Pancreas (tissue), 10 donors: ENCODE measurements around the gene AFF4. TPM values are rescaled to one million over a fixed set of nuclear protein-coding genes. Genes with fewer than 3 reads are reported as not detected.

Experiments used
- ATAC-seq, 4 donors: fragments of 200-7000 bp; cut with Tn5 transposase; one replicate each; pipeline versions ENCODE4 v1.8.0 to v1.9.1; 2020; ENCODE audit warnings: mild to moderate bottlenecking in 4 of 4, moderate library complexity in 4 of 4
- DNase-seq, 6 donors: peaks; one replicate each; pipeline ENCODE4 v3.0.0-alpha.2; 2020
- FAIRE-seq: peaks from 2 replicates; lab custom pipeline; 2012; peaks lifted over from hg19 to GRCh38; lab: Jason Lieb, UNC
- H3K27ac ChIP-seq, 4 donors: fragments of 200-600 bp; sonication (generic); 1 replicate in 3 of 4; 2 replicates in 1 of 4; pipeline versions ENCODE4 v1.5.0 to v1.8.0; 2020
- H3K27me3 ChIP-seq, 4 donors: fragments of 200-600 bp; one replicate each; pipeline ENCODE4 v1.8.0; 2021
- H3K36me3 ChIP-seq, 3 donors: fragments of 200-600 bp; sonication (generic) in 1 of 3; one replicate each; pipeline versions ENCODE4 v1.5.0 to v1.8.0; 2020 to 2021
- H3K4me1 ChIP-seq, 3 donors: fragments of 200-600 bp; one replicate each; pipeline ENCODE4 v1.8.0; 2021
- H3K4me3 ChIP-seq, 4 donors: fragments of 200-600 bp; sonication (generic) in 2 of 4; one replicate each; pipeline versions ENCODE4 v1.5.0 to v1.8.0; 2020 to 2021
- H3K9me3 ChIP-seq, 4 donors: fragments of 200-600 bp; one replicate each; pipeline ENCODE4 v1.8.0; 2021
- CTCF ChIP-seq, 4 donors: fragments of 200-600 bp; sonication (generic) in 3 of 4; IDR thresholded peaks; one replicate each; pipeline versions ENCODE4 v1.5.0 to v1.8.0; 2021; ENCODE audit warnings: antibody characterized with exemption in 4 of 4
- WGBS, 2 donors: extraction: QIAGEN DNeasy Blood & Tissue Kit; methylation state at CpG; one replicate each; pipeline ENCODE4 v1.1.7; 2013; 5-methylcytosine and 5-hydroxymethylcytosine counted together
- intact Hi-C, 3 donors: fragments of 100-400 bp; cut with DNase I; formaldehyde crosslinking; loops; one replicate each; pipeline versions ENCODE4 v1.11.1 to v1.14.2; 2022
- polyA plus RNA-seq, 2 donors: library from polyadenylated mRNA; stranded (reverse); fragments of 200-250 nt; gene quantifications; one replicate each; pipeline ENCODE4 v1.2.3, GENCODE V29; 2013
- total RNA-seq, 6 donors: library from RNA; stranded (reverse); fragmentation: NEBNext Ultra II Directional in 4 of 6; extraction: Animal tissue kit (Norgen Biotek cat#: 25700) in 4 of 6; gene quantifications; one replicate each; pipeline versions ENCODE4 v1.2.1 to v1.2.4, GENCODE V29; 2021 to 2023
- donor health status: healthy with polysubstance abuse.
- donor health status: DM: no; HTN: no; CAD: no; lungs with moderate emphysema.
- donor health status: DM: no; HTN: no; CAD: no.
- donor health status: control.
- donor health status: control.
- donor health status: Bipolar disorder and iron deficiency.
- donor health status: DM: yes; HTN: yes; CAD: no.
- donor health status: DM: no; HTN: no; CAD: no.
- donor health status: DM: no; HTN: no; CAD: no.
- donor health status: DM: yes; HTN: yes; CAD: no.

The AFF4 gene
- total and polyA plus RNA-seq, 8 donors = 6.7 to 40.2 (median 27.2) TPM

GRCh38 chr5:132850066-132850465 lies 113.4 kb downstream of the AFF4 start:
- no peak for TF ChIP-seq CTCF (IDR thresholded peaks at IDR 0.05)
- peak overlapping the region in 3 of 4 donors; percentile 7 to 64 (median 19) for H3K27ac ChIP-seq
- H3K4me1 ChIP-seq = peaks cover 0 to 23% (median 20%) of the 10 kb centered on the region in 3 donors
- FAIRE-seq = no peak
- no peak overlapping the region for H3K4me3 ChIP-seq
- H3K9me3 ChIP-seq = no peaks in the 10 kb centered on the region
- no peaks in the 10 kb centered on the region for H3K27me3 ChIP-seq
- no peak for DNase-seq
- intact Hi-C loops = no loop called here
- 57 to 62% methylated on average over 2 of the region's 2 CpGs for WGBS, 2 donors
- no peaks in the 10 kb centered on the region for H3K36me3 ChIP-seq
- ATAC-seq = no peak

- WGBS, 2 donors = 14 to 17% methylated on average over 1 of the region's 1 CpG
- intact Hi-C loops = no loop called here
- no peaks in the 10 kb centered on the region for H3K27me3 ChIP-seq
- H3K9me3 ChIP-seq = no peaks in the 10 kb centered on the region
- FAIRE-seq (no peak), ATAC-seq (peak; percentile 19 to 32 (median 30)), DNase-seq (no peak)
- H3K27ac ChIP-seq = peak overlapping the region in 2 of 4 donors; percentile 19 to 64
- no peak for TF ChIP-seq CTCF (IDR thresholded peaks at IDR 0.05)
- no peak overlapping the region for H3K4me3 ChIP-seq
- H3K36me3 ChIP-seq = no peaks in the 10 kb centered on the region
- peaks cover 0 to 18% (median 17%) of the 10 kb centered on the region in 3 donors for H3K4me1 ChIP-seq
Measured at GRCh38 chr5:132849347-132849746, 114.1 kb downstream of the AFF4 start.

- intact Hi-C loops = no loop called here
- TF ChIP-seq CTCF (IDR thresholded peaks at IDR 0.05) = no peak
- H3K4me3 ChIP-seq = no peak overlapping the region
- no peaks in the 10 kb centered on the region for H3K27me3 ChIP-seq
- H3K9me3 ChIP-seq = no peaks in the 10 kb centered on the region
- no peak overlapping the region for H3K27ac ChIP-seq
- peaks cover 0 to 13% (median 6%) of the 10 kb centered on the region in 3 donors for H3K4me1 ChIP-seq
- DNase-seq = no peak
- 84 to 93% methylated on average over 8 of the region's 8 CpGs for WGBS, 2 donors
- FAIRE-seq = no peak
- no peaks in the 10 kb centered on the region for H3K36me3 ChIP-seq
- no peak for ATAC-seq
Measured at GRCh38 chr5:132848270-132848669, 115.2 kb downstream of the AFF4 start.

- ATAC-seq (no peak), DNase-seq (no peak), FAIRE-seq (no peak)
- no peak overlapping the region for H3K4me3 ChIP-seq
- WGBS, 2 donors = 94 to 95% methylated on average over 4 of the region's 4 CpGs
- no peak overlapping the region for H3K27ac ChIP-seq
- TF ChIP-seq CTCF (IDR thresholded peaks at IDR 0.05) = no peak
- no peaks in the 10 kb centered on the region for H3K36me3 ChIP-seq
- H3K4me1 ChIP-seq = no peaks in the 10 kb centered on the region
- no peaks in the 10 kb centered on the region for H3K27me3 ChIP-seq
- no peaks in the 10 kb centered on the region for H3K9me3 ChIP-seq
- intact Hi-C loops = no loop called here
Measured at GRCh38 chr5:132841305-132841704, 122.1 kb downstream of the AFF4 start.

GRCh38 chr5:132840896-132841295 lies 122.5 kb downstream of the AFF4 start:
- no peaks in the 10 kb centered on the region for H3K27me3 ChIP-seq
- DNase-seq = no peak
- intact Hi-C loops = no loop called here
- H3K9me3 ChIP-seq = no peaks in the 10 kb centered on the region
- H3K27ac ChIP-seq = no peak overlapping the region
- ATAC-seq = no peak
- no peaks in the 10 kb centered on the region for H3K4me1 ChIP-seq
- H3K36me3 ChIP-seq = no peaks in the 10 kb centered on the region
- FAIRE-seq = no peak
- H3K4me3 ChIP-seq = no peak overlapping the region
- WGBS, 2 donors = 17 to 46% methylated on average over 1 of the region's 1 CpG
- no peak for TF ChIP-seq CTCF (IDR thresholded peaks at IDR 0.05)
